Measurements from ENCODE around the gene CBX7.

The CBX7 gene

GRCh38 chr22:39152511-39153219, at the start of gene CBX7:
TSS of gene CBX7 (minus strand) at chr22:39152680. CDS start at chr22:39152444, 236 bp downstream.
- no peak within 1 kb of the TSS for H3K27ac ChIP-seq (ENCODE audit: low read length)
- H3K36me3 ChIP-seq (ENCODE audit: control insufficient read depth, low read depth, low read length), result no peaks in the 10 kb centered on the region
- H3K4me3 ChIP-seq (ENCODE audit: low read length), result peak within 1 kb of the TSS; percentile 61
- peaks cover 29% of the 10 kb centered on the region for H3K27me3 ChIP-seq (ENCODE audit: control insufficient read depth, insufficient read depth, low read length)
- no peak within 1 kb of the TSS for H3K9ac ChIP-seq (ENCODE audit: low read length)
- H3K9me3 ChIP-seq (ENCODE audit: control insufficient read depth, low read depth, low read length), result no peaks in the 10 kb centered on the region
- peaks cover 8% of the 10 kb centered on the region for H3K4me1 ChIP-seq (ENCODE audit: control insufficient read depth, low read depth, low read length)

GRCh38 chr22:39197578-39197977, 45.1 kb upstream of the CBX7 start:
- Histone ChIP-seq H3K27ac (ENCODE audit: low read length) (no peak overlapping the region), H3K9me3 (ENCODE audit: control insufficient read depth, low read depth, low read length) (no peaks in the 10 kb centered on the region), H3K4me1 (ENCODE audit: control insufficient read depth, low read depth, low read length) (no peaks in the 10 kb centered on the region), H3K36me3 (ENCODE audit: control insufficient read depth, low read depth, low read length) (no peaks in the 10 kb centered on the region), H3K4me3 (ENCODE audit: low read length) (no peak overlapping the region), H3K9ac (ENCODE audit: low read length) (no peak overlapping the region), H3K27me3 (ENCODE audit: control insufficient read depth, insufficient read depth, low read length) (no peaks in the 10 kb centered on the region)

- Histone ChIP-seq H3K36me3 (ENCODE audit: control insufficient read depth, low read depth, low read length) (no peaks in the 10 kb centered on the region), H3K4me1 (ENCODE audit: control insufficient read depth, low read depth, low read length) (no peaks in the 10 kb centered on the region), H3K9me3 (ENCODE audit: control insufficient read depth, low read depth, low read length) (no peaks in the 10 kb centered on the region), H3K27ac (ENCODE audit: low read length) (no peak overlapping the region), H3K27me3 (ENCODE audit: control insufficient read depth, insufficient read depth, low read length) (no peaks in the 10 kb centered on the region), H3K4me3 (ENCODE audit: low read length) (no peak overlapping the region), H3K9ac (ENCODE audit: low read length) (no peak overlapping the region)
Measured at GRCh38 chr22:39194098-39194497, 41.6 kb upstream of the CBX7 start.

- Histone ChIP-seq H3K4me3 (ENCODE audit: low read length) (no peak overlapping the region), H3K27me3 (ENCODE audit: control insufficient read depth, insufficient read depth, low read length) (no peaks in the 10 kb centered on the region), H3K4me1 (ENCODE audit: control insufficient read depth, low read depth, low read length) (no peaks in the 10 kb centered on the region), H3K9ac (ENCODE audit: low read length) (no peak overlapping the region), H3K27ac (ENCODE audit: low read length) (no peak overlapping the region), H3K9me3 (ENCODE audit: control insufficient read depth, low read depth, low read length) (no peaks in the 10 kb centered on the region), H3K36me3 (ENCODE audit: control insufficient read depth, low read depth, low read length) (no peaks in the 10 kb centered on the region)
Measured at GRCh38 chr22:39188809-39189208, 36.3 kb upstream of the CBX7 start.

GRCh38 chr22:39185601-39186012, 33.1 kb upstream of the CBX7 start:
- Histone ChIP-seq H3K9ac (ENCODE audit: low read length) (no peak overlapping the region), H3K27me3 (ENCODE audit: control insufficient read depth, insufficient read depth, low read length) (no peaks in the 10 kb centered on the region), H3K4me1 (ENCODE audit: control insufficient read depth, low read depth, low read length) (no peaks in the 10 kb centered on the region), H3K4me3 (ENCODE audit: low read length) (no peak overlapping the region), H3K9me3 (ENCODE audit: control insufficient read depth, low read depth, low read length) (no peaks in the 10 kb centered on the region), H3K36me3 (ENCODE audit: control insufficient read depth, low read depth, low read length) (no peaks in the 10 kb centered on the region), H3K27ac (ENCODE audit: low read length) (no peak overlapping the region)

GRCh38 chr22:39184586-39185577, 32.4 kb upstream of the CBX7 start:
- Histone ChIP-seq H3K4me3 (ENCODE audit: low read length) (no peak overlapping the region), H3K27ac (ENCODE audit: low read length) (no peak overlapping the region), H3K27me3 (ENCODE audit: control insufficient read depth, insufficient read depth, low read length) (no peaks in the 10 kb centered on the region), H3K4me1 (ENCODE audit: control insufficient read depth, low read depth, low read length) (peaks cover 3% of the 10 kb centered on the region), H3K9me3 (ENCODE audit: control insufficient read depth, low read depth, low read length) (no peaks in the 10 kb centered on the region), H3K9ac (ENCODE audit: low read length) (no peak overlapping the region), H3K36me3 (ENCODE audit: control insufficient read depth, low read depth, low read length) (no peaks in the 10 kb centered on the region)

- H3K27ac ChIP-seq (ENCODE audit: low read length), result no peak overlapping the region
- H3K4me1 ChIP-seq (ENCODE audit: control insufficient read depth, low read depth, low read length), result peaks cover 8% of the 10 kb centered on the region
- no peaks in the 10 kb centered on the region for H3K9me3 ChIP-seq (ENCODE audit: control insufficient read depth, low read depth, low read length)
- H3K4me3 ChIP-seq (ENCODE audit: low read length), result no peak overlapping the region
- H3K27me3 ChIP-seq (ENCODE audit: control insufficient read depth, insufficient read depth, low read length), result no peaks in the 10 kb centered on the region
- no peak overlapping the region for H3K9ac ChIP-seq (ENCODE audit: low read length)
- H3K36me3 ChIP-seq (ENCODE audit: control insufficient read depth, low read depth, low read length), result no peaks in the 10 kb centered on the region
Measured at GRCh38 chr22:39183991-39184585, 31.6 kb upstream of the CBX7 start.

- Histone ChIP-seq H3K36me3 (ENCODE audit: control insufficient read depth, low read depth, low read length) (no peaks in the 10 kb centered on the region), H3K9ac (ENCODE audit: low read length) (no peak overlapping the region), H3K27ac (ENCODE audit: low read length) (no peak overlapping the region), H3K4me3 (ENCODE audit: low read length) (no peak overlapping the region), H3K4me1 (ENCODE audit: control insufficient read depth, low read depth, low read length) (peaks cover 8% of the 10 kb centered on the region), H3K9me3 (ENCODE audit: control insufficient read depth, low read depth, low read length) (no peaks in the 10 kb centered on the region), H3K27me3 (ENCODE audit: control insufficient read depth, insufficient read depth, low read length) (no peaks in the 10 kb centered on the region)
Measured at GRCh38 chr22:39182478-39183030, 30.1 kb upstream of the CBX7 start.

- no peaks in the 10 kb centered on the region for H3K9me3 ChIP-seq (ENCODE audit: control insufficient read depth, low read depth, low read length)
- H3K4me3 ChIP-seq (ENCODE audit: low read length), result no peak overlapping the region
- no peak overlapping the region for H3K27ac ChIP-seq (ENCODE audit: low read length)
Measured at GRCh38 chr22:39181778-39182177, 29.3 kb upstream of the CBX7 start.

GRCh38 chr22:39181356-39181755, 28.9 kb upstream of the CBX7 start:
- H3K27ac ChIP-seq (ENCODE audit: low read length), result no peak overlapping the region
- no peaks in the 10 kb centered on the region for H3K36me3 ChIP-seq (ENCODE audit: control insufficient read depth, low read depth, low read length)
- H3K27me3 ChIP-seq (ENCODE audit: control insufficient read depth, insufficient read depth, low read length), result no peaks in the 10 kb centered on the region
- H3K4me3 ChIP-seq (ENCODE audit: low read length), result no peak overlapping the region
- no peaks in the 10 kb centered on the region for H3K9me3 ChIP-seq (ENCODE audit: control insufficient read depth, low read depth, low read length)
- H3K9ac ChIP-seq (ENCODE audit: low read length), result no peak overlapping the region
- peaks cover 16% of the 10 kb centered on the region for H3K4me1 ChIP-seq (ENCODE audit: control insufficient read depth, low read depth, low read length)

More at GRCh38 chr22:39181778-39182177, 29.3 kb upstream of the CBX7 start:
- no peak overlapping the region for H3K9ac ChIP-seq (ENCODE audit: low read length)
- no peaks in the 10 kb centered on the region for H3K27me3 ChIP-seq (ENCODE audit: control insufficient read depth, insufficient read depth, low read length)
- H3K4me1 ChIP-seq (ENCODE audit: control insufficient read depth, low read depth, low read length), result peaks cover 12% of the 10 kb centered on the region
- no peaks in the 10 kb centered on the region for H3K36me3 ChIP-seq (ENCODE audit: control insufficient read depth, low read depth, low read length)

- Histone ChIP-seq H3K27me3 (ENCODE audit: control insufficient read depth, insufficient read depth, low read length) (no peaks in the 10 kb centered on the region), H3K4me1 (ENCODE audit: control insufficient read depth, low read depth, low read length) (peaks cover 29% of the 10 kb centered on the region), H3K27ac (ENCODE audit: low read length) (no peak overlapping the region), H3K9me3 (ENCODE audit: control insufficient read depth, low read depth, low read length) (no peaks in the 10 kb centered on the region), H3K9ac (ENCODE audit: low read length) (no peak overlapping the region), H3K4me3 (ENCODE audit: low read length) (no peak overlapping the region), H3K36me3 (ENCODE audit: control insufficient read depth, low read depth, low read length) (no peaks in the 10 kb centered on the region)
Measured at GRCh38 chr22:39179841-39180335, 27.4 kb upstream of the CBX7 start.

Data from iPS-18a (cell line).